K562 (cell line): ENCODE measurements around the gene MAP2K4. TPM values are rescaled to one million over a fixed set of nuclear protein-coding genes. Genes with fewer than 3 reads are reported as not detected.

Experiments
- ATAC-seq: fragments of 200-7000 bp; cut with Tn5 transposase; 3 replicates; pipeline ENCODE4 v1.9.1; 2020; ENCODE audit warnings: moderate library complexity
- BruUV-seq: library from RNA; stranded (reverse); fragments of 400-500 nt; replicated peaks from 2 replicates; lab custom pipeline; 2021; lab: Mats Ljungman, UMichigan
- CTCF ChIA-PET: fragments of 300-600 bp; formaldehyde crosslinking; extraction: SDS; loops from one replicate; lab custom pipeline; 2021; ENCODE audit warnings: low intra/inter-chr PET ratio; lab: Yijun Ruan, JAX
- POLR2A ChIA-PET: fragments of 300-600, 350-650 bp; sonication (Branson Sonifier 250); formaldehyde crosslinking; extraction: SDS; loops from one replicate; lab custom pipeline; 2021; ENCODE audit warnings: antibody characterized with exemption, inconsistent platforms; lab: Yijun Ruan, JAX
- DNase-seq, 4 experiments: peaks; one replicate each; pipeline versions ENCODE4 v3.0.0 to v3.0.0-alpha.2; 2011 to 2018; ENCODE audit warnings: low spot score in 3 of 4, mixed read lengths in 3 of 4; ENCODE audit errors: extremely low read depth in 1 of 4
- FAIRE-seq: peaks from 2 replicates; lab custom pipeline; 2011; peaks lifted over from hg19 to GRCh38; lab: Jason Lieb, UNC
- H2AFZ ChIP-seq: 2 replicates; pipeline ENCODE4 v1.6.0; 2011; ENCODE audit warnings: low read depth, low read length, control low read depth, inconsistent platforms
- H3K27ac ChIP-seq: fragments of 200-600 bp; 3 replicates; pipeline ENCODE4 v1.8.0; 2011; ENCODE audit warnings: low read depth, mild to moderate bottlenecking, control low read depth, inconsistent platforms, low read length, moderate library complexity, mixed read lengths; ENCODE audit errors: extremely low read depth
- H3K27me3 ChIP-seq, 2 experiments: fragments of 300-600 bp in 1 of 2; 2 replicates in 1 of 2; 3 replicates in 1 of 2; pipeline versions ENCODE4 v1.6.0 to v1.8.0; 2011; ENCODE audit warnings: inconsistent platforms in 2 of 2, low read length in 2 of 2, mild to moderate bottlenecking in 1 of 2, mixed read lengths in 1 of 2, moderate library complexity in 1 of 2; ENCODE audit not compliant: control insufficient read depth in 2 of 2, insufficient read depth in 2 of 2
- H3K36me3 ChIP-seq: fragments of 300-600 bp; 3 replicates; pipeline ENCODE4 v1.8.0; 2011; ENCODE audit warnings: mild to moderate bottlenecking, low read length, inconsistent platforms; ENCODE audit not compliant: control insufficient read depth, insufficient read depth
- H3K4me1 ChIP-seq, 2 experiments: fragments of 200-600 bp in 1 of 2; replicated peaks in 1 of 2; 2 replicates in 1 of 2; 3 replicates in 1 of 2; pipeline versions ENCODE4 v1.5.1 to v1.8.0; 2011; ENCODE audit warnings: inconsistent platforms in 2 of 2, low read length in 2 of 2, mild to moderate bottlenecking in 1 of 2, mixed read lengths in 1 of 2, moderate library complexity in 1 of 2; ENCODE audit not compliant: control insufficient read depth in 2 of 2, insufficient read depth in 2 of 2
- H3K4me2 ChIP-seq: 2 replicates; pipeline ENCODE4 v1.6.1; 2011; ENCODE audit warnings: low read length, control low read depth, inconsistent platforms, mixed read lengths; ENCODE audit not compliant: insufficient read depth
- H3K4me3 ChIP-seq: fragments of 200-600 bp; sonication (generic), shearing (Covaris generic); 2 replicates; pipeline ENCODE4 v1.5.1; 2016; ENCODE audit warnings: control low read depth, inconsistent platforms
- H3K79me2 ChIP-seq: fragments of 200-600 bp; 3 replicates; pipeline ENCODE4 v1.8.0; 2011; ENCODE audit warnings: low read length, inconsistent platforms; ENCODE audit not compliant: control insufficient read depth, insufficient read depth
- H3K9ac ChIP-seq, 2 experiments: 2 replicates each; pipeline versions ENCODE4 v1.6.0 to v1.6.1; 2011; ENCODE audit warnings: low read depth in 2 of 2, low read length in 2 of 2, control low read depth in 1 of 2, inconsistent platforms in 1 of 2, mild to moderate bottlenecking in 1 of 2, mixed read lengths in 1 of 2; ENCODE audit not compliant: insufficient read depth in 1 of 2
- H3K9me1 ChIP-seq: one replicate; pipeline ENCODE4 v1.6.0; 2011; ENCODE audit warnings: inconsistent platforms, mild to moderate bottlenecking, low read length, moderate library complexity; ENCODE audit not compliant: control insufficient read depth, insufficient read depth
- H3K9me3 ChIP-seq: replicated peaks from 2 replicates; pipeline ENCODE4 v1.5.1; 2011; ENCODE audit warnings: low read depth, low read length, inconsistent platforms; ENCODE audit not compliant: control insufficient read depth, insufficient read depth
- H4K20me1 ChIP-seq: replicated peaks from 2 replicates; pipeline ENCODE4 v1.6.1; 2011; ENCODE audit warnings: low read length, inconsistent platforms, mixed read lengths; ENCODE audit not compliant: control insufficient read depth, insufficient read depth
- HNRNPL ChIP-seq: fragments of 200-400 bp; formaldehyde crosslinking; IDR thresholded peaks from 2 replicates; pipeline ENCODE4 v1.6.1; 2017; ENCODE audit warnings: low read depth, mild to moderate bottlenecking, low read length
- NR2C1 ChIP-seq, 2 experiments: fragments of 450-650 bp; IDR thresholded peaks; 2 replicates each; pipeline ENCODE4 v1.6.1; 2017; ENCODE audit warnings: mild to moderate bottlenecking in 2 of 2, antibody characterized with exemption in 1 of 2, inconsistent platforms in 1 of 2, missing compliant biosample characterization in 1 of 2, missing genetic modification characterization in 1 of 2
- RREB1 ChIP-seq: fragments of 250-450 bp; sonication (Bioruptor Pico); IDR thresholded peaks from 2 replicates; pipeline ENCODE4 v1.4.0; 2020
- STAT5B ChIP-seq: fragments of 250-450 bp; sonication (Bioruptor Pico); IDR thresholded peaks from 2 replicates; pipeline ENCODE4 v1.8.0; 2021; ENCODE audit warnings: mild to moderate bottlenecking, inconsistent platforms
- XRCC4 ChIP-seq: IDR thresholded peaks from one replicate; pipeline ENCODE4 v1.6.1; 2011; ENCODE audit not compliant: insufficient read depth, insufficient read length; ENCODE audit errors: extremely low read depth
- WGBS: fragments of 100-300 bp; shearing (Covaris generic); methylation state at CpG from one replicate; pipeline ENCODE4 v1.1.6; 2016; ENCODE audit warnings: low coverage, mixed read lengths; ENCODE audit not compliant: insufficient coverage; ENCODE audit errors: missing lambda C conversion rate; 5-methylcytosine and 5-hydroxymethylcytosine counted together
- in situ Hi-C: fragments of 300-500 bp; cut with MboI; formaldehyde crosslinking; loops from 4 replicates; pipeline ENCODE4 v1.15.0; 2018; ENCODE audit warnings: inconsistent platforms, mixed read lengths
- intact Hi-C: fragments of 100-400 bp; cut with micrococcal nuclease; formaldehyde crosslinking; loops from 2 replicates; pipeline ENCODE4 v1.14.2; 2022
- polyA plus RNA-seq, 8 experiments: library from polyadenylated mRNA; depleted of rRNA in 4 of 8; stranded (reverse) in 5 of 8; unstranded in 3 of 8; fragments of >200 nt; fragmentation: Nextera tagmentation in 2 of 8; fragmentation: Illumina TruSeq in 1 of 8; extraction: Ambion mirVana in 2 of 8; extraction: Trizol in 1 of 8; gene quantifications; 2 replicates each; pipeline versions ENCODE4 v1.2.1 to v1.2.3, GENCODE V29; 2011 to 2014; ENCODE audit warnings: inconsistent platforms in 1 of 8, missing spikeins in 1 of 8
- total RNA-seq, 7 experiments: library from RNA; depleted of rRNA in 6 of 7; stranded (reverse); fragments of >200 nt in 6 of 7; fragmentation: Illumina TruSeq in 2 of 7; extraction: Trizol in 2 of 7; gene quantifications; 2 replicates each; pipeline versions ENCODE4 v1.2.1 to v1.2.3, GENCODE V29; 2011 to 2021; ENCODE audit warnings: low replicate concordance in 1 of 7
- TF ChIP-seq, protein P1 (sequence below): fragments of 450-650 bp; formaldehyde crosslinking; IDR thresholded peaks from 2 replicates; pipeline ENCODE4 v1.4.0; 2022; ENCODE audit warnings: missing genetic modification characterization
- TF ChIP-seq, protein P2 (sequence below): fragments of 450-650 bp; IDR thresholded peaks from 2 replicates; pipeline ENCODE4 v1.6.1; 2016; ENCODE audit warnings: low read depth

The MAP2K4 gene
- total and polyA plus RNA-seq, 9 of the 15 experiments (the other 6 are each of a cell fraction or from before 2014, with no cell fraction given): 3.0 to 15.9 (median 10.8) TPM

DNA sequence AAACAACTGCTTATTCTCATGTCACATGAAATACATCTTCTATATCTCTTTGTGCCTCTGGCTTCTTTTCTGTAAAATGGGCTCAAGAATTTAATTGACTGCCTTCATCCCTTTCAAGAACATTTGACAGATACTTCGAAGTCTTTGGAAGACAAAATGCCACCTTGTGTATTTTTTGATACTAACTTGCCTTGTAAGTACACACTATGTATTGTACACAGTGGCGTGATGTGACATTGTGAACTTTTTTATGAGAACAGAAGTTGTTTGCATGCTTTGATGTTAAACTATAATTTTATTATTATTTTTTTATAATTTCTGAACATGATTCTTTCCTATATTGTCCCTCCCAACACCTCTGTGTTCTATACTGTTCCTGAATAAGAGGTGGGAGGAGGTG lies 73.7 kb downstream of the MAP2K4 start:
- H2AFZ ChIP-seq: no peak overlapping the region
- H3K9ac ChIP-seq: no peak overlapping the region
- BruUV-seq: no TSS peak
- no peak overlapping the region for H3K4me3 ChIP-seq
- in situ Hi-C loops: no loop called here
- ATAC-seq (no peak), FAIRE-seq (no peak), DNase-seq (no peak)
- no peaks in the 10 kb centered on the region for H3K27me3 ChIP-seq
- no peaks in the 10 kb centered on the region for H3K79me2 ChIP-seq
- H3K9me3 ChIP-seq: no peaks in the 10 kb centered on the region
- no peaks in the 10 kb centered on the region for H4K20me1 ChIP-seq
- H3K36me3 ChIP-seq: peaks cover 17% of the 10 kb centered on the region; the same call in 2 of the 3 replicates
- WGBS: 85% methylated on average over 2 of the region's 2 CpGs
- no peaks in the 10 kb centered on the region for H3K9me1 ChIP-seq
- H3K27ac ChIP-seq: no peak overlapping the region
- CTCF ChIA-PET: no interaction called here
- intact Hi-C loops: no loop called here
- H3K4me2 ChIP-seq: no peak overlapping the region
- POLR2A ChIA-PET: no interaction called here
- H3K4me1 ChIP-seq: peaks cover 0 to 10% of the 10 kb centered on the region in 2 experiments; a peak in 1 of 5 replicates
- TF ChIP-seq HNRNPL (no peak), NR2C1 (IDR thresholded peaks at IDR 0.05) (no peak), NR2C1 (tag; IDR thresholded peaks at IDR 0.05) (no peak), XRCC4 (no peak), STAT5B (no peak), RREB1 (CRISPR knock-in tag) (no peak)
- TF ChIP-seq, protein P1, sequence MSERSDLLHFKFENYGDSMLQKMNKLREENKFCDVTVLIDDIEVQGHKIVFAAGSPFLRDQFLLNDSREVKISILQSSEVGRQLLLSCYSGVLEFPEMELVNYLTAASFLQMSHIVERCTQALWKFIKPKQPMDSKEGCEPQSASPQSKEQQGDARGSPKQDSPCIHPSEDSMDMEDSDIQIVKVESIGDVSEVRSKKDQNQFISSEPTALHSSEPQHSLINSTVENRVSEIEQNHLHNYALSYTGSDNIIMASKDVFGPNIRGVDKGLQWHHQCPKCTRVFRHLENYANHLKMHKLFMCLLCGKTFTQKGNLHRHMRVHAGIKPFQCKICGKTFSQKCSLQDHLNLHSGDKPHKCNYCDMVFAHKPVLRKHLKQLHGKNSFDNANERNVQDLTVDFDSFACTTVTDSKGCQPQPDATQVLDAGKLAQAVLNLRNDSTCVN (CRISPR knock-in tag): no peak
- TF ChIP-seq, protein P2, sequence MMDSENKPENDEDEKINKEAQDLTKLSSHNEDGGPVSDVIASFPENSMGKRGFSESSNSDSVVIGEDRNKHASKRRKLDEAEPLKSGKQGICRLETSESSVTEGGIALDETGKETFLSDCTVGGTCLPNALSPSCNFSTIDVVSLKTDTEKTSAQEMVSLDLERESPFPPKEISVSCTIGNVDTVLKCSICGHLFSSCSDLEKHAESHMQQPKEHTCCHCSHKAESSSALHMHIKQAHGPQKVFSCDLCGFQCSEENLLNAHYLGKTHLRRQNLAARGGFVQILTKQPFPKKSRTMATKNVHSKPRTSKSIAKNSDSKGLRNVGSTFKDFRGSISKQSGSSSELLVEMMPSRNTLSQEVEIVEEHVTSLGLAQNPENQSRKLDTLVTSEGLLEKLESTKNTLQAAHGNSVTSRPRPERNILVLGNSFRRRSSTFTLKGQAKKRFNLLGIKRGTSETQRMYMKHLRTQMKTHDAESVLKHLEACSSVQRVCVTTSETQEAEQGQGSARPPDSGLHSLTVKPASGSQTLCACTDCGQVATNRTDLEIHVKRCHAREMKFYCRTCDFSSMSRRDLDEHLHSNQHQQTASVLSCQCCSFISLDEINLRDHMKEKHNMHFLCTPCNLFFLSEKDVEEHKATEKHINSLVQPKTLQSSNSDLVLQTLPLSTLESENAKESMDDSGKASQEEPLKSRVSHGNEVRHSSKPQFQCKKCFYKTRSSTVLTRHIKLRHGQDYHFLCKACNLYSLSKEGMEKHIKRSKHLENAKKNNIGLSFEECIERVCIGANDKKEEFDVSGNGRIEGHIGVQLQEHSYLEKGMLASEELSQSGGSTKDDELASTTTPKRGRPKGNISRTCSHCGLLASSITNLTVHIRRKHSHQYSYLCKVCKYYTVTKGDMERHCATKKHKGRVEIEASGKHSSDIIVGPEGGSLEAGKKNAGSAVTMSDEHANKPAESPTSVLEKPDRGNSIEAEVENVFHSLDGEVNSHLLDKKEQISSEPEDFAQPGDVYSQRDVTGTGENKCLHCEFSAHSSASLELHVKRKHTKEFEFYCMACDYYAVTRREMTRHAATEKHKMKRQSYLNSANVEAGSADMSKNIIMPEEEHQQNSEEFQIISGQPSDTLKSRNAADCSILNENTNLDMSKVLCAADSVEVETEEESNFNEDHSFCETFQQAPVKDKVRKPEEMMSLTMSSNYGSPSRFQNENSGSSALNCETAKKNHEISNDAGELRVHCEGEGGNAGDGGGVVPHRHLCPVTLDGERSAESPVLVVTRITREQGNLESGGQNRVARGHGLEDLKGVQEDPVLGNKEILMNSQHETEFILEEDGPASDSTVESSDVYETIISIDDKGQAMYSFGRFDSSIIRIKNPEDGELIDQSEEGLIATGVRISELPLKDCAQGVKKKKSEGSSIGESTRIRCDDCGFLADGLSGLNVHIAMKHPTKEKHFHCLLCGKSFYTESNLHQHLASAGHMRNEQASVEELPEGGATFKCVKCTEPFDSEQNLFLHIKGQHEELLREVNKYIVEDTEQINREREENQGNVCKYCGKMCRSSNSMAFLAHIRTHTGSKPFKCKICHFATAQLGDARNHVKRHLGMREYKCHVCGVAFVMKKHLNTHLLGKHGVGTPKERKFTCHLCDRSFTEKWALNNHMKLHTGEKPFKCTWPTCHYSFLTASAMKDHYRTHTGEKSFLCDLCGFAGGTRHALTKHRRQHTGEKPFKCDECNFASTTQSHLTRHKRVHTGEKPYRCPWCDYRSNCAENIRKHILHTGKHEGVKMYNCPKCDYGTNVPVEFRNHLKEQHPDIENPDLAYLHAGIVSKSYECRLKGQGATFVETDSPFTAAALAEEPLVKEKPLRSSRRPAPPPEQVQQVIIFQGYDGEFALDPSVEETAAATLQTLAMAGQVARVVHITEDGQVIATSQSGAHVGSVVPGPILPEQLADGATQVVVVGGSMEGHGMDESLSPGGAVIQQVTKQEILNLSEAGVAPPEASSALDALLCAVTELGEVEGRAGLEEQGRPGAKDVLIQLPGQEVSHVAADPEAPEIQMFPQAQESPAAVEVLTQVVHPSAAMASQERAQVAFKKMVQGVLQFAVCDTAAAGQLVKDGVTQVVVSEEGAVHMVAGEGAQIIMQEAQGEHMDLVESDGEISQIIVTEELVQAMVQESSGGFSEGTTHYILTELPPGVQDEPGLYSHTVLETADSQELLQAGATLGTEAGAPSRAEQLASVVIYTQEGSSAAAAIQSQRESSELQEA: no peak
